HG03175 (cell line): ENCODE results near the gene SPRED3.
"Not testable (repeated sequence)": the region's sequence is repeated elsewhere in the genome, so short reads cannot be mapped to it uniquely, and the experiment has no call there.

ENCODE experiments used
- ATAC-seq: cut with Tn5 transposase; IDR thresholded peaks from one replicate; pipeline ENCODE4 v1.9.1; 2021; ENCODE audit warnings: mild to moderate bottlenecking, moderate library complexity; ENCODE audit not compliant: unreplicated experiment

Gene SPRED3

GRCh38 chr19:38388349-38389100 is at the start of gene SPRED3:
SPRED3 (plus strand) TSS chr19:38388697; CDS start chr19:38390303, 1,606 bp downstream.
- ATAC-seq: no peak

DNA sequence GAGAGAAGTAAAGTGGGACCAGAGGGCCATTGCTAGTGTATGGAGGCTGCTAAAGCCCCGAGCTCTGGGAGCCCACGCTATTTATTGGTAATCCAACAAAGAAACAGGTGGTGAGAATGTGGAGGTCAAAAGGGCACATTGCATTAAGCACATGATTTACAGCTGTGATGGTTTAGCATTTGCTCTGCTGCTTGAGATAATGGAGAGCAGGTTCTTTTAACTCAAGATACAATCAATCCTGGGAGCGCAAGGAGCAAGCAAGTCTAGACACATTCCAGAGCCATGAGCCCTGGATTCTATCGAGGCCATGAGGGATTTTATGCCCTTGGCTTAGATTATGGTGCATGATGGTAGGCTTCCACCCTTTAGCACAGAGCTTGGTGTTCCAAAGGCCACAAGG is 49.5 kb upstream of the SPRED3 start:
- not testable (repeated sequence) for ATAC-seq

GRCh38 chr19:38340927-38341326 is 47.6 kb upstream of the SPRED3 start:
- no peak for ATAC-seq

GRCh38 chr19:38346837-38347236 is 41.7 kb upstream of the SPRED3 start:
- no peak for ATAC-seq

DNA sequence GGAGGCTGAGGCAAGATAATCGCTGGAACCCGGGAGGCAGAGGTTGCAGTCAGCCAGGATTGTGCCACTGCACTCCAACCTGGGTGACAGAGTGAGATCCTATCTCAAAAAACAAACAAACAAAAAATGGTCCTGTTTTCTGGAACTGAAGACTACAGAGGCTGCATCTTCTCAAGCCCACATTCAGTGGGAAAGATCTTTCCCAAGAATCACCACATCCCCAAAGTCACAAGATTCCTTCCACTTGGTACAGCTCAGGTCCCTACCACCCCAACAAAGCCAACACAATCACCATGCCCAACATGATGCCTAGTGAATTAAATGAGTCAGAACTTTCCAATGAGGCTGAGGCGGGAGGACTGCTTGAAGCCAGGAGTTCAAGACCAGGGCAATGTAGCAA is 37.6 kb upstream of the SPRED3 start:
- ATAC-seq: no peak

- no peak for ATAC-seq
Measured at GRCh38 chr19:38351865-38352395, 36.6 kb upstream of the SPRED3 start.

DNA sequence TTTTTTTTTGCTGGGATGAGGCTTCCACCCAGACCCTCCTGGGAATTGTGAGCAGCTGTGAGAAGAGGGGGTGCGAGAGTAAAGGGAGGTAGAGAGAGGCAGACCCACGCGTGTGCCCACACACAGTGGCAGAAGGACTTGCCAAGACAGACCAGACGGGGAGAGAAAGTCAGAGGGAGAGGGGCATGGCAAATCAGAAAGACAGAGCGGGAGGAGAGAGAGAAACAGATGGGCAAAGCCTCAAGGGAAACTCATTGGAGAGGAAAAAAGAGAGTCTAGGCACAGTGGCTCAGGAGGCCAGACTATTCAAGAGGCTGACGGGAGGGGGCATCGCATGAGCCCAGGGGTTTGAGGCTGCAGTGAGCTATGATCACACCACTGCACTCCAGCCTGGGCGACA is 35.9 kb upstream of the SPRED3 start:
- no peak for ATAC-seq

GRCh38 chr19:38355728-38356725 is 32.5 kb upstream of the SPRED3 start:
- no peak for ATAC-seq

- ATAC-seq: no peak
Measured at GRCh38 chr19:38358071-38358470, 30.4 kb upstream of the SPRED3 start.

DNA sequence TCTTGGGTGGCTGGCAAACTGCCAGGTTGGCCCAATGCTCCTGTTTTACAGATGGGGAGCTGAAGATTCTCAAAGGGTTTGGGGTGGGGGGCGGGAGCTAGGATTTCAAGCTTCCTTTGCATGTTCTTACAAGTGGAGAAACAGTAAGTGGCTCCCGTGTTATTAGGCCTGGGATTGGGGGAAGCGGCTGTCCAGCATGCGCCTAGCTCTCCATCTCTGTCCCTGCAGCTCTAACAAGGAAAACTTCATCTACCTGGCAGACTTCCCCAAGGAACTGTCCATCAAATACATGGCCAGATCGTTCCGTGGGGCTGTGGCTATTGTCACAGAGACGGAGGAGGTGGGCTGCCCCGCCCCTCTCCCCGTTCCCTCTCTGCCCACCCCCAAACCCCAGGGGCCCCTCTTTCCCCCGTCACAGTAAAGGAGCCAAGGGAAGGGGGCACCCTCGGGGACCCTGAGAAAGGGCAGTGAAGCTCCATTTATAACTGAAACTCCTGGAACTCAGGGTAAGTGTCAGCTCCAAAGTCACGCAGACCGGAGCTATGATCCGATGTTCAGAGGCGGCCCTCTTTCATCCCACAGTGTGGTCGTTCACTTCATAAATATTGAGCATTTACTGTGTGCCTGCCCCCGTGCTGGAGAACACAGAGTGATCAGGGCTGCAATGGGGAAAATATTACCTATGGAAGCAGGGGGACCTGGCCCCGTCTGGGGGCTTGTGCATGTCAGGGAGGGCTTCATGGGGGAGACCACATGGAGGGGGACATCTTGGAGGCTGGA is 29.1 kb upstream of the SPRED3 start:
- ATAC-seq: no peak

DNA sequence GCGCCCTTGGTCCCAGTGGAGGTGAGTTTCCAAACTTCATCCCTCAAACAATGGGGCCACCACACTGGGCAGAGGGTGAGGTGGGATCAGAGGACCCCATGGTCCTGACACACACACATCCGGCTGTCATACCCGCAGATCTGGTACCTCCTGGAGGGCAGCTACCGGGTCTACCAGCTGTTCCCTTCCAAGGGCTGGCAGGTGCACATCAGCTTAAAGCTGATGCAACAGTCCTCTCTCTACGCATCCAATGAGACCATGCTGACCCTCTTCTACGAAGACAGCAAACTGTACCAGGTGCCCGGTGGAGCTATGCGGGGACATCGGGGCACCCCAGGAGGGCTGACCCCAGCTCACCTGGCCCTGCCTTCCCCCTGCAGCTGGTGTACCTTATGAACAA is 28.1 kb upstream of the SPRED3 start:
- ATAC-seq: no peak

GRCh38 chr19:38360839-38361631 is 27.5 kb upstream of the SPRED3 start:
- no peak for ATAC-seq

DNA sequence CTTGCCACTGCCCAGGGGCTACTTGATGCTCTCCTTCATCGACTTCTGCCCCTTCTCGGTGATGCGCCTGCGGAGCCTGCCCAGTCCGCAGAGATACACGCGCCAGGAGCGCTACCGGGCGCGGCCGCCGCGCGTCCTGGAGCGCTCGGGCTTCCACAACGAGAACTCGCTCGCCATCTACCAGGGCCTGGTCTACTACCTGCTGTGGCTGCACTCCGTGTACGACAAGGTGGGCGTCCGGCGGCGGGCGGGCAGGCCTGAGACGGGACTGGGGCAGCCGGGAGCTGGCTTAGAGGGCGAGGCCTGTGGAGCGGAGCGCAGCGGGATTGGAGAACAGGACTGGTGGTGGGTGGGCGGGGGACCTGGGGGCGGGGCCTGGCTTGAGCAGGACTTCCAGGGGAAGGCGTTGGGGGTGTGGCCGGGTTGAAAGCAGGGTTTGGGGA is 26.8 kb upstream of the SPRED3 start:
- peak; percentile 64 for ATAC-seq

GRCh38 chr19:38362076-38362945 is 26.2 kb upstream of the SPRED3 start:
- ATAC-seq: peak; percentile 43

DNA sequence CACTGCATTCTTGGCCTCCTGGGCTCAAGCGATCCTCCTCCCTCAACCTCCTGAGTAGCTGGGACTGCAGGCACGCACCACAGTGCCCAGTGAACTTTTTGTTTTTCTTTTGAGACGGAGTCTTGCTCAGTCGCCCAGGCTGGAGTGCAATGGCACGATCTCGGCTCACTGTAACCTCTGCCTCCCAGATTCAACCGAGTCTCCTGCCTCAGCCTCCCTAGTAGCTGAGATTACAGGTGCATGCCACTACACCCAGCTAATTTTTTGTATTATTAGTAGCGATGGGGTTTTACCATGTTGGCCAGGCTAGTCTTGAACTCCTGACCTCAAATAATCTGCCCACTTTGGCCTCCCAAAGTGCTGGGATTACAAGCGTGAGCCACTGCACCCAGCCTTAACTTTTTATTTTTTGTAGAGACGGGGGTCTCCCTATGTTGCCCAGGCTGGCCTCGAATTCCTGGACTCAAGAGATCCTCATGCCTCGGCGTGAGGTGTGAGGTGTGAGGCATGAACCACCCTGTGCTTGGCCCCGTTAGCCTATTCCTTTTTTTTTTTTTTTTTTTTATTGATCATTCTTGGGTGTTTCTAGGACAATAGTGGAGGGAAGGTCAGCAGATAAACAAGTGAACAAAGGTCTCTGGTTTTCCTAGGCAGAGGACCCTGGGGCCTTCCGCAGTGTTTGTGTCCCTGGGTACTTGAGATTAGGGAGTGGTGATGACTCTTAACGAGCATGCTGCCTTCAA is 25.4 kb upstream of the SPRED3 start:
- ATAC-seq: not testable (repeated sequence)

GRCh38 chr19:38367041-38367440 is 21.5 kb upstream of the SPRED3 start:
- ATAC-seq: no peak

GRCh38 chr19:38369584-38369983 is 18.9 kb upstream of the SPRED3 start:
- ATAC-seq: no peak

- ATAC-seq: no peak
Measured at GRCh38 chr19:38370299-38370698, 18.2 kb upstream of the SPRED3 start.
